Stimulated activated CD8-positive, alpha-beta memory T cell treated with anti-CD3 and anti-CD28 coated beads, Interleukin-15, amount 100 ng/mL, for 24 hours (primary cell): ENCODE data around the gene GET4.

Source experiments
- DNase-seq: peaks from one replicate; pipeline ENCODE4 v3.0.0-alpha.2; 2020; ENCODE audit warnings: low read depth

Gene GET4

DNA sequence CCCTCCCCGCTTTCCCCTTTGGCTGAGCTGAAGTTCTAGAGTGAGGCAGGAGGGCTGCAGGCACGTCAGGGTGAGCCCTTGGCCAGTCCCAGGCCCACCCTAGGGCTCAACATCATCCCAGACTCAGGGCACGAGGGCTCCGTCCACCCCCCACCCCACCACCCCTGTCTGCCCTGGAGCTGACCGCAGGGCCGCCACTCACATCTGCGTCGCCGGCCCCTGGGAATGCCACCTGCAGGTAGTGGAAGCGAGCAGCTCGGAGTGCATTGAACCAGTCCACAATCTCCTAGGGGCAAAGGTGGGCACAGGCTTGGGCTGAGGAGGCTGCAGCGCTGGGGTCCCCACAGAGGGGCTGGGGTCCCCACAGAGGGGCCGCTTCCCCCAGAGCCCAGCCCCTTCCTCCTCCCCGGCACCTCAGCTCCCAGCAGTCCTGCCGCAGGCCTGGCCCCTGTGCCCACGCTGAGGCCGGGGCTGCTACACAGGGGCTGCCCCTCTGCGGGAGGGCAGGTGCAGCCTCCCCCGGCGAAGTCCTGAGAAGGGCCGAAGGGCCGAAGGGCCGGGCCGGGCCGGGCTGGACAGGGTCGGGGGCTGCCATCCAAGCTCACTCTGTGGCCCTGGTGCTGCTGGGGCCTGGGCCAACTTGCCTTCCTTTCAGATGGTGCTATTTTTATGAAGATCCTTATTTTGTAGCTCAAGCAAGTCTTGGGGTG lies 24.1 kb downstream of the GET4 start:
- no peak for DNase-seq

GRCh38 chr7:901041-901387 lies 24.7 kb downstream of the GET4 start:
- no peak for DNase-seq

DNA sequence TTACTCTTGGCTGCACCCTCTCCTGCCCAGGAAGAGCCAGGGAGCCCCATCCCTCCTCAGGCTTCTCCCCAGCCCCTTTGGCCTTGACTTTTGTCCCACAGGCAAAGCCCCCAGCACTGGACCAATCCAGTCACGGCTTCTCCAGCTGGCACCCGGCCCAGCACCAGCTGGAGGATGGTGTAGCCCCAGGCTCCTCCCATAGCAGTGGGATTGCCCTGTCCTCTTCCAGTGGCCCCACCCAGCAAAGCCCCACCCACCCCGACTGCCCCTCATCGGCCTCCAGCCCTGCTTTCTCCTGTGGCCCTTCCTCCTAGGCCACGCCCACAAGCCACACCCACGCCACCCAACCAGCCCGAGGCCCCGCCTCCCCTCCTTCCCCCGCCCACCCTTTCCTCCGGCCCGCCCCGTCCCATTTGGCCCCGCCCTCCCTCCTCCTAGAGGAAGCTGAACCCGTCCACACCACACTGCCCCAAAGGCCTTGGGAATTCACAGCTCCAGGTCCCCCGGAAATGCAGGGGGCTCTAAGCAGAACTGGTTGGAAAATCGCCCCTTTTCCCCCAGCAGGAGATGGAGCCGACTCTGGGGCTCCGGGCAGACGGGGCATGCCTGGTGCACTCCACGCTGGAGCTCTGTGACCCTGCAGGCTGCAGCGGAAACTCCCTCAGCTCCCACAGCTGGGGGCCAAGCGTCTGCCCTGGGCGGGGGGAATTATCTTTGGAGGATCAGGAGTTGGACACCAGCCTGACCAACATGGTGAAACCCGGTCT lies 25.2 kb downstream of the GET4 start:
- no peak for DNase-seq

DNA sequence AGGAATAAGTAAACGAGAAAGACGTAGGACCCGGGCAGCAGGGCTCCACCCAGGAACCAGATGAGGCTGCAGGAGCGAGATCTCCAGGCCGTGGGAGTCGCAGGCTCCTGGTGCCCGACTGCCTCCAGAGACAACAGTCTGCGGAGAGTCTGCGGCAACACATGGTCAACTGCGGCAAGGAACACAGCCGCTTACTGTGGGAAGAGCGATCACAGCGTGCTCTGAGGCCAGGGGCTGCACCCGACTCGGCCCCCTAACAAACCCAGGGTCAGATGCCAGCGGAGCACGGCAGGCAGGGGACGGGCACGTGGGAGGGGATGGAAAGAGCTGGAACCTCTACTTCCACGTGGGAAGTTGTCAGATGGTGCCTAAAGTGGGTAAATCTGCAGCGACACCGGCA lies 26.6 kb downstream of the GET4 start:
- no peak for DNase-seq

GRCh38 chr7:903921-904755 lies 27.8 kb downstream of the GET4 start:
- DNase-seq: no peak

DNA sequence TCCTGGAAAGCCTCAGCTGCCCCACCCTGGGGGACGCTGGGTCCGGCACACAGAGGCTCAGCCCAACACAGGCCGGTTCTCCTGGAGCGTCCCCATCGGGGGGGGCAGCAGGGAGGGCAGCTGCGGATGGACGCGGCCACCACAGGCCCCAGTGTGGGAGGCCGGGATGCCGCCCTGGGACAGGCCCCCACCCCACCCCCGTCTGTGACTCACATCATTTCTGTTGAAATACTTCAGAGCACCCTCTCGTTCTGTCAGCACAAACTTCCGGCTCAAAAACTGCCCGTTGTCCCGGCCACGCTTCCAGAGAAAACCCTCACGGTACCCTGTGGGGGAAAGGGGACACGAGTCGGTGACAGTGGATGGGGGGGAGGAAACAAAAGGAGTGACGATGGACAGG lies 28.5 kb downstream of the GET4 start:
- no peak for DNase-seq

DNA sequence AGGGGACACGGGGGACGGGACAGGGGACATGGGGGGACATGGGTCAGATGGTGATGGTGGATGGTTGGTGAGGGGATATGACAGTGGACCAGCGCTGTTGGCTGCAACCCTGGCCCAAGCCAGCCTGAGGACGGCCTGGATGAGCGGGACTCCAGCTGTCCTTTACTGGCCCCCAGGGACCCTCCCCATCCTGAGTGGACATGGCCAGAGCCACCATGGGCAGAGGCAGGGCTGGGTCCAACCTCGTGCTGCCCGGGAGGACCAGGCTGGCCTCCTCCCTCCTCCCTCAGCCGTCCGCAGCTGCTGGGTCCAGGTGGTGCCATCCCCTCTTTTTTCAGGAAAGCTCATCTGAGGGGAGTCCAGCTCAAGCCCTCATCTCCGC lies 30.4 kb downstream of the GET4 start:
- DNase-seq: no peak

GRCh38 chr7:907158-907980 lies 31.0 kb downstream of the GET4 start:
- no peak for DNase-seq

DNA sequence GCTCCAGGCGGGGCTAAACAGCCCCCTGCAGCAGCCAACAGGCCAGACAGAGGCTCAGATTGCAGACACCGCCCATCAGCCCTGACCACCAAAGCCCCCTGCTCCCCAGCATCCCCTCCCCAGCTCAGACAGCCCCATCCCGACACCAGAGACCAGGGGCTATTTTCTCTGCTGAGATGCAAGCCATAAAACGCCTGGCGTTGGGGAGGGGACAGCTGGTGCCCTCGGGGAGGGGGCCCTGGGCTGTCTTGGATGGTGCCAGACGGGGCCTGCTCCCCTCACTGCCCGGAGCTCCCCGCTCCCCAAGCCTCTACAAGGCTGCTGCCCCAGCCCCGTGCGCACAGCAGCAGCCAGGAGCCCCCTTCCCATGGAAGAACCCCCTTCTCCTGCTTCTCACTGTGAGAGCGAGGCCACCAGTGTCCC lies 31.8 kb downstream of the GET4 start:
- DNase-seq: no peak

- DNase-seq: peak; percentile 44
Measured at GRCh38 chr7:908591-909357, 32.4 kb downstream of the GET4 start.

- DNase-seq: no peak
Measured at GRCh38 chr7:909358-910329, 33.3 kb downstream of the GET4 start.

GRCh38 chr7:910441-910861 lies 34.1 kb downstream of the GET4 start:
- DNase-seq: no peak

GRCh38 chr7:910931-911431 lies 34.6 kb downstream of the GET4 start:
- DNase-seq: no peak

DNA sequence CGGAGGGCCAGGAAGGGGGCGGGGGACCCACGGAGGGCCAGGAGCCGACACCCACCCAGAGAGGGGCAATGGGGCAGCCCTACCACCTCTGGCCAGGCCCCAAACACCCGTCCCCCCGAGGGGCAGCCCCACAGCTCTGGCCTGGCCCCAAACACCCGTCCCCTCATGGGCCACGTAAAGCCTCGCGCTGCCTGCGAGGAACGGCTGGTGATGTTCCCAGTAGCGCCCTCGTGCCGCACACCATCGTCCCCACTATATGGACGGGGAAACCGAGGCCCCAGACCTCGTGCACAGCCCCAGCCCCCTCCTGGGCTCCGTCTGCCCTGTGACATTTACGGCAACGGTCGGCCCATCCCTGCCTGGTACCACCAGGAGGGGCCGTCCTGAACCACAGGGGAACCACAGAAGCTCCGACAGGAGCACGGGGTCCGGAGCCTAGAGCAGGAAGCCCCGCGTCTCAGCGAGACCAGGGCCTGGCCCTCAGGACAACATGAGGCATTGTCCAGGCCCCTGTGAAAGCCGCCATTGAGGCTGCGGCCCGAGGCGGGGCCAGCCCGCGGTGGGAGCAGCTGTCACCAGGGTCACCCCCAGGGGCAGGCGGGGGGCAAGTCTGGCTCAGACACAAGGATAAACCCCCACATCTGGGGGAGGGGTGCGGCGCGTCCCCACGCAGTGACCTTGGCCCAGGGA lies 35.6 kb downstream of the GET4 start:
- DNase-seq: no peak

DNA sequence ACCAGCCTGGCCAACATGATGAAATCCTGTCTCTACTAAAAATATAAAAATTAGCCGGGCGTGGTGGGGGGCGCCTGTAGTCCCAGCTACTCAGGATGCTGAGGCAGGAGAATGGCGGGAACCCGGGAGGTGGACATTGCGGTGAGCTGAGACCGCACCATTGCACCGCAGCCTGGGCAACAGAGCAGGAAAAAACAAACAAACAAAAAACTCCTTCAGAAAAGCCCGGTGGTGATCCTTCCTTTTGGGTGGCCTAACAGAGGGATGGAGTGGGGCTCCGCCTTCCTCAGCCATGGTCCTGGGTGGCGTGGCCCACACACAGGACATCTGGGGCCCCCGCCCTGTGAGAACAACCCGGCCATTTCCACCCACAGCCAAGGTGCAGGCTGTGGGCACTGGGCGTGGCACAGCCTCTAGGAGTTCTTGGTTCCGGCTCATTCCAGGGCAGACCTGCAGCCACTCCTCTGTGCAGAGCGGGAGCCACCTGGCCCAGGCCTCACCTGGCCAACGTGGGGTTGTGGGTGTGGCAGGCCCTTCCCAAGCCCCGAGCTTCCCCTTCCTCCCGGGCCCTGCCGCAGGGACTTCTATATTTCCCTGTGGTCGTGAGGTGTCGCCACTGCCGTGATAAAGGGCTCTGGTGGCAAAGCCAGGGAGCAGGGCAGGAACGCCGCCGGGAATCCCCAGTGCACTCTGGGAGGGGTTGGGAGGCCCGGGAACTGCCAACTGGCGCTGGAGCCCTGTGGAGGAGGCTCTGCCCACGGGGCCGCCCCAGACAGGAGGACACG lies 37.6 kb downstream of the GET4 start:
- DNase-seq: no peak

- DNase-seq: no peak
Measured at GRCh38 chr7:914521-915194, 38.3 kb downstream of the GET4 start.

DNA sequence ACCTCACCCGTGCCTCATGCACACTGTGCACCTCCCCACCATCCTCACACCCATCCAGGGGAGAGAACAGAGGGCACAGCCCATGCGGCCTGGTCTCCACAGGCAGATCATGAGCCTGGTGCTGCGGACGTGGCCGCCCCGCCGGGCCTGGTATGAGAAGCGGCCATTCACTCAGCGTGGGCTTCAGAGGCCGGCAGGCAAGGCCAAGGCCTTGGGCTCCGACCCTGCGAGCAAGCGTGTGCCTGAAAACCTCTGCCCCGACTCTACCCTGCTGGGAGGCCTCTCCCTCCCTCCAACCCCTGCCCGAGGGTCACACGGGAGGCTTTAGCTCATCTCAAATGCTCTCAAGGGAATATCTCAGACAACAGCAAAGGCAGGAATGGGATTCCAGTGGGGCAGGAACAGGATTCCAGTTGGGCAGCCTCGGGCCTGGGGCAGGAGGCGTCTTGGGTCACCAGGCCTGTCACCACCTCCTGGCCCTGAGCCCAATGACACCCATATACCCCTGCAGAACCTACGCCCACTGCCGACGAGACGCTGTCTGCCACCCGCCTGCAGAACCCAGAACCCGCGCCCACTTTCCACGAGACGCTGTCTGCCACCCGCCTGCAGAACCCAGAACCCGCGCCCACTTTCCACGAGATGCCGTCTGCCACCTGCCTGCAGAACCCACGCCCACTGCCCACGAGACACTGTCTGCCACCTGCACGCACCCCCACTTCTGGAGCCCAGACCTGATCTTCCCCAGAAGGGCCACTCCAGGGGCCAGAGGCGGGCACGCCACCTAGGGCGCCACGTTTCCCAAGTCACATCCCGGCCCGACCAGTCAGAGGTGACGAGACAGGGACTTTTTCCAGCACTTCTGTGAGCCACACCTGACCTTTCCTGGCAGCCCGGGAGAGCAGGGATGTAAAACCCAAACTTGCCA lies 39.2 kb downstream of the GET4 start:
- DNase-seq: no peak
